Endothelial cell of umbilical vein (primary cell): ENCODE measurements around the gene PLPP1. TPM values are rescaled to one million over a fixed set of nuclear protein-coding genes. Genes with fewer than 3 reads are reported as not detected.

Source experiments
- BruUV-seq: library from RNA; stranded (reverse); fragments of 400-500 nt; replicated peaks from 2 replicates; lab custom pipeline; 2021; lab: Mats Ljungman, UMichigan
- CTCF ChIA-PET: fragments of 300-600, 350-600 bp; sonication (Branson Sonifier 250); formaldehyde crosslinking; loops from one replicate; lab custom pipeline; 2021; ENCODE audit warnings: antibody characterized with exemption, inconsistent platforms; lab: Charles Lee
- POLR2A ChIA-PET: fragments of 300-600, 350-600 bp; sonication (Branson Sonifier 250); formaldehyde crosslinking; loops from one replicate; lab custom pipeline; 2021; ENCODE audit warnings: antibody characterized with exemption, inconsistent platforms; lab: Charles Lee
- DNase-seq: peaks from one replicate; pipeline ENCODE4 v3.0.0-alpha.2; 2011; ENCODE audit warnings: low read depth, low spot score
- FAIRE-seq: peaks from 2 replicates; lab custom pipeline; 2011; peaks lifted over from hg19 to GRCh38; lab: Jason Lieb, UNC
- H2AFZ ChIP-seq: 2 replicates; pipeline ENCODE4 v1.6.0; 2012; ENCODE audit warnings: low read depth, low read length, control low read depth, inconsistent platforms
- H3K27ac ChIP-seq: 2 replicates; pipeline ENCODE4 v1.5.1; 2011; ENCODE audit warnings: low read depth, mild to moderate bottlenecking, control low read depth, low read length, moderate library complexity; ENCODE audit not compliant: insufficient read depth
- H3K27me3 ChIP-seq, 2 experiments: 2 replicates each; pipeline versions ENCODE4 v1.6.0 to v1.6.1; 2011; ENCODE audit warnings: low read length in 2 of 2, mixed read lengths in 1 of 2; ENCODE audit not compliant: control insufficient read depth in 2 of 2, insufficient read depth in 2 of 2
- H3K36me3 ChIP-seq, 2 experiments: 2 replicates in 1 of 2; 3 replicates in 1 of 2; pipeline ENCODE4 v1.5.1; 2011; ENCODE audit warnings: low read length in 2 of 2, mild to moderate bottlenecking in 1 of 2, moderate library complexity in 1 of 2; ENCODE audit not compliant: control insufficient read depth in 2 of 2, insufficient read depth in 2 of 2; ENCODE audit errors: extremely low read depth in 1 of 2
- H3K4me1 ChIP-seq: 3 replicates; pipeline ENCODE4 v1.5.1; 2011; ENCODE audit warnings: mild to moderate bottlenecking, low read length; ENCODE audit not compliant: control insufficient read depth, insufficient read depth; ENCODE audit errors: extremely low read depth
- H3K4me2 ChIP-seq: 2 replicates; pipeline ENCODE4 v1.6.1; 2011; ENCODE audit warnings: low read length, control low read depth, mixed read lengths; ENCODE audit not compliant: insufficient read depth
- H3K4me3 ChIP-seq, 3 experiments: fragments of 200-600 bp in 1 of 3; sonication (generic), shearing (Covaris generic) in 1 of 3; replicated peaks in 1 of 3; 2 replicates each; pipeline ENCODE4 v1.5.1; 2011 to 2016; ENCODE audit warnings: control low read depth in 3 of 3, low read length in 3 of 3, mild to moderate bottlenecking in 2 of 3, inconsistent platforms in 1 of 3, low read depth in 1 of 3, moderate library complexity in 1 of 3; ENCODE audit not compliant: insufficient read depth in 1 of 3
- H3K79me2 ChIP-seq: 2 replicates; pipeline ENCODE4 v1.6.0; 2012; ENCODE audit warnings: low read length, inconsistent platforms; ENCODE audit not compliant: control insufficient read depth, insufficient read depth
- H3K9ac ChIP-seq: replicated peaks from 2 replicates; pipeline ENCODE3; 2011; ENCODE audit warnings: low read length, control low read depth; ENCODE audit not compliant: insufficient read depth; ENCODE audit errors: extremely low read depth
- H3K9me1 ChIP-seq: replicated peaks from 3 replicates; pipeline ENCODE4 v1.6.0; 2011; ENCODE audit warnings: mild to moderate bottlenecking, low read length; ENCODE audit not compliant: control insufficient read depth, insufficient read depth; ENCODE audit errors: extremely low read depth
- H3K9me3 ChIP-seq: replicated peaks from 2 replicates; pipeline ENCODE4 v1.5.1; 2012; ENCODE audit warnings: low read length, inconsistent platforms; ENCODE audit not compliant: control insufficient read depth, insufficient read depth
- H4K20me1 ChIP-seq: replicated peaks from 2 replicates; pipeline ENCODE3; 2011; ENCODE audit warnings: mild to moderate bottlenecking, low read length; ENCODE audit not compliant: control insufficient read depth, insufficient read depth; ENCODE audit errors: extremely low read depth
- FOS ChIP-seq: IDR thresholded peaks from 2 replicates; pipeline ENCODE4 v1.6.1; 2011; ENCODE audit warnings: mild to moderate bottlenecking, low read length, moderate library complexity, borderline replicate concordance; ENCODE audit not compliant: insufficient read depth
- GATA2 ChIP-seq: IDR thresholded peaks from 2 replicates; pipeline ENCODE4 v1.7.0; 2011; ENCODE audit warnings: low read depth, mild to moderate bottlenecking, moderate library complexity, mixed read lengths, low read length; ENCODE audit not compliant: insufficient read length, insufficient read depth
- JUN ChIP-seq: IDR thresholded peaks from 2 replicates; pipeline ENCODE4 v1.6.1; 2011; ENCODE audit warnings: borderline replicate concordance, low read depth; ENCODE audit not compliant: insufficient read length, insufficient read depth
- MYC ChIP-seq: IDR thresholded peaks from one replicate; pipeline ENCODE4 v1.6.1; 2011; ENCODE audit warnings: mild to moderate bottlenecking, low read depth, low read length
- POLR2A ChIP-seq: IDR thresholded peaks from 2 replicates; pipeline ENCODE4 v1.6.1; 2012; ENCODE audit warnings: low read depth, mild to moderate bottlenecking, control low read depth, low read length
- POLR2AphosphoS5 ChIP-seq: IDR thresholded peaks from 2 replicates; pipeline ENCODE4 v1.6.1; 2012; ENCODE audit warnings: low read depth, mild to moderate bottlenecking, control low read depth, low read length, moderate library complexity; ENCODE audit not compliant: insufficient read depth
- dilution Hi-C: fragments of 300-500 bp; cut with MboI; formaldehyde crosslinking; loops from one replicate; pipeline ENCODE4 v1.15.0; 2019; ENCODE audit warnings: low sequenced_read_pairs; ENCODE audit not compliant: extremely low pct_ligation_motif_present
- intact Hi-C: fragments of 100-400 bp; cut with micrococcal nuclease; formaldehyde crosslinking; loops from one replicate; pipeline ENCODE4 v1.10.0; 2022
- polyA plus RNA-seq, 4 experiments: library from polyadenylated mRNA; depleted of rRNA in 3 of 4; stranded (reverse) in 3 of 4; unstranded in 1 of 4; fragments of >200 nt; gene quantifications; 2 replicates each; pipeline versions ENCODE4 v1.2.1 to v1.2.3, GENCODE V29; 2011 to 2012; ENCODE audit warnings: missing spikeins in 1 of 4
- total RNA-seq: library from RNA; stranded (reverse); gene quantifications from 2 replicates; pipeline ENCODE4 v1.2.3, GENCODE V29; 2021
- TF ChIP-seq, protein P1 (sequence below), 2 donors: IDR thresholded peaks; 1 replicate in 1 of 2; 2 replicates in 1 of 2; pipeline ENCODE4 v1.5.1; 2011; ENCODE audit warnings: low read length in 2 of 2, mild to moderate bottlenecking in 2 of 2, moderate library complexity in 2 of 2, control low read depth in 1 of 2, inconsistent platforms in 1 of 2, low read depth in 1 of 2; ENCODE audit not compliant: insufficient read depth in 1 of 2; ENCODE audit errors: extremely low read depth in 1 of 2

The PLPP1 gene
- total and polyA plus RNA-seq, 2 donors (not counting 3 experiments of a cell fraction or from before 2014, with no cell fraction given): 14.3 to 25.9 TPM

GRCh38 chr5:55523293-55523692, 11.5 kb downstream of the PLPP1 start:
- intact Hi-C loops: loop anchor here (1.0 kb wide), 1 partner anchor 26 kb away; no protein-coding TSS in a partner anchor
- no peak overlapping the region for H3K4me3 ChIP-seq
- H3K9ac ChIP-seq: no peak overlapping the region
- POLR2A ChIA-PET: no interaction called here
- H3K4me2 ChIP-seq: no peak overlapping the region
- dilution Hi-C loops: no loop called here
- no peak overlapping the region for H2AFZ ChIP-seq
- no peaks in the 10 kb centered on the region for H3K27me3 ChIP-seq
- no peaks in the 10 kb centered on the region for H4K20me1 ChIP-seq
- no peak for FAIRE-seq
- H3K27ac ChIP-seq: no peak overlapping the region
- H3K36me3 ChIP-seq: no peaks in the 10 kb centered on the region
- BruUV-seq: no TSS peak
- CTCF ChIA-PET: interaction anchor here (1.0 kb wide), 1 partner anchor 16 kb away, joined by 3 read pairs; no protein-coding TSS in a partner anchor
- no peaks in the 10 kb centered on the region for H3K9me3 ChIP-seq
- H3K79me2 ChIP-seq: no peaks in the 10 kb centered on the region
- H3K9me1 ChIP-seq: no peaks in the 10 kb centered on the region
- TF ChIP-seq, protein P1, sequence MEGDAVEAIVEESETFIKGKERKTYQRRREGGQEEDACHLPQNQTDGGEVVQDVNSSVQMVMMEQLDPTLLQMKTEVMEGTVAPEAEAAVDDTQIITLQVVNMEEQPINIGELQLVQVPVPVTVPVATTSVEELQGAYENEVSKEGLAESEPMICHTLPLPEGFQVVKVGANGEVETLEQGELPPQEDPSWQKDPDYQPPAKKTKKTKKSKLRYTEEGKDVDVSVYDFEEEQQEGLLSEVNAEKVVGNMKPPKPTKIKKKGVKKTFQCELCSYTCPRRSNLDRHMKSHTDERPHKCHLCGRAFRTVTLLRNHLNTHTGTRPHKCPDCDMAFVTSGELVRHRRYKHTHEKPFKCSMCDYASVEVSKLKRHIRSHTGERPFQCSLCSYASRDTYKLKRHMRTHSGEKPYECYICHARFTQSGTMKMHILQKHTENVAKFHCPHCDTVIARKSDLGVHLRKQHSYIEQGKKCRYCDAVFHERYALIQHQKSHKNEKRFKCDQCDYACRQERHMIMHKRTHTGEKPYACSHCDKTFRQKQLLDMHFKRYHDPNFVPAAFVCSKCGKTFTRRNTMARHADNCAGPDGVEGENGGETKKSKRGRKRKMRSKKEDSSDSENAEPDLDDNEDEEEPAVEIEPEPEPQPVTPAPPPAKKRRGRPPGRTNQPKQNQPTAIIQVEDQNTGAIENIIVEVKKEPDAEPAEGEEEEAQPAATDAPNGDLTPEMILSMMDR (IDR thresholded peaks at IDR 0.05; ENCODE audit: extremely low read depth in 1 of 2, insufficient read depth in 1 of 2, low read depth in 1 of 2, low read length in 2 of 2): no peak
- no peak for TF ChIP-seq FOS
- TF ChIP-seq JUN: no peak
- no peak for TF ChIP-seq GATA2
- no peak for TF ChIP-seq POLR2AphosphoS5
- no peak for TF ChIP-seq POLR2A
- no peak for TF ChIP-seq MYC
- H3K4me1 ChIP-seq: no peaks in the 10 kb centered on the region
- no peak for DNase-seq
